BE2C (cell line): ENCODE data around the gene ADAMTS8.

Experiments
- DNase-seq: peaks from one replicate; pipeline ENCODE4 v3.0.0-alpha.2; 2020
- H3K27me3 ChIP-seq: fragments of 250-450 bp; sonication (Bioruptor Pico); 2 replicates; pipeline ENCODE4 v1.5.1; 2020; ENCODE audit warnings: mild to moderate bottlenecking
- H3K36me3 ChIP-seq: fragments of 250-450 bp; sonication (Bioruptor Pico); 2 replicates; pipeline ENCODE4 v1.5.1; 2020; ENCODE audit warnings: mild to moderate bottlenecking
- H3K4me1 ChIP-seq: fragments of 250-450 bp; sonication (Bioruptor Pico); 2 replicates; pipeline ENCODE4 v1.5.1; 2020
- H3K4me3 ChIP-seq: 2 replicates; pipeline ENCODE4 v1.5.1; 2011; ENCODE audit warnings: low read depth, low read length
- H3K9me3 ChIP-seq: fragments of 250-450 bp; sonication (Bioruptor Pico); 2 replicates; pipeline ENCODE4 v1.5.1; 2020
- TF ChIP-seq, protein P1 (sequence below): IDR thresholded peaks from 2 replicates; pipeline ENCODE4 v1.5.1; 2012; ENCODE audit warnings: mild to moderate bottlenecking, low read depth, low read length

Gene ADAMTS8

GRCh38 chr11:130456286-130456685 is 27.9 kb upstream of the ADAMTS8 start:
- no peaks in the 10 kb centered on the region for H3K36me3 ChIP-seq
- DNase-seq: no peak
- peaks cover 8% of the 10 kb centered on the region for H3K4me1 ChIP-seq
- H3K9me3 ChIP-seq: no peaks in the 10 kb centered on the region
- no peak overlapping the region for H3K4me3 ChIP-seq
- H3K27me3 ChIP-seq: peaks cover 14% of the 10 kb centered on the region
- TF ChIP-seq, protein P1, sequence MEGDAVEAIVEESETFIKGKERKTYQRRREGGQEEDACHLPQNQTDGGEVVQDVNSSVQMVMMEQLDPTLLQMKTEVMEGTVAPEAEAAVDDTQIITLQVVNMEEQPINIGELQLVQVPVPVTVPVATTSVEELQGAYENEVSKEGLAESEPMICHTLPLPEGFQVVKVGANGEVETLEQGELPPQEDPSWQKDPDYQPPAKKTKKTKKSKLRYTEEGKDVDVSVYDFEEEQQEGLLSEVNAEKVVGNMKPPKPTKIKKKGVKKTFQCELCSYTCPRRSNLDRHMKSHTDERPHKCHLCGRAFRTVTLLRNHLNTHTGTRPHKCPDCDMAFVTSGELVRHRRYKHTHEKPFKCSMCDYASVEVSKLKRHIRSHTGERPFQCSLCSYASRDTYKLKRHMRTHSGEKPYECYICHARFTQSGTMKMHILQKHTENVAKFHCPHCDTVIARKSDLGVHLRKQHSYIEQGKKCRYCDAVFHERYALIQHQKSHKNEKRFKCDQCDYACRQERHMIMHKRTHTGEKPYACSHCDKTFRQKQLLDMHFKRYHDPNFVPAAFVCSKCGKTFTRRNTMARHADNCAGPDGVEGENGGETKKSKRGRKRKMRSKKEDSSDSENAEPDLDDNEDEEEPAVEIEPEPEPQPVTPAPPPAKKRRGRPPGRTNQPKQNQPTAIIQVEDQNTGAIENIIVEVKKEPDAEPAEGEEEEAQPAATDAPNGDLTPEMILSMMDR: no peak

DNA sequence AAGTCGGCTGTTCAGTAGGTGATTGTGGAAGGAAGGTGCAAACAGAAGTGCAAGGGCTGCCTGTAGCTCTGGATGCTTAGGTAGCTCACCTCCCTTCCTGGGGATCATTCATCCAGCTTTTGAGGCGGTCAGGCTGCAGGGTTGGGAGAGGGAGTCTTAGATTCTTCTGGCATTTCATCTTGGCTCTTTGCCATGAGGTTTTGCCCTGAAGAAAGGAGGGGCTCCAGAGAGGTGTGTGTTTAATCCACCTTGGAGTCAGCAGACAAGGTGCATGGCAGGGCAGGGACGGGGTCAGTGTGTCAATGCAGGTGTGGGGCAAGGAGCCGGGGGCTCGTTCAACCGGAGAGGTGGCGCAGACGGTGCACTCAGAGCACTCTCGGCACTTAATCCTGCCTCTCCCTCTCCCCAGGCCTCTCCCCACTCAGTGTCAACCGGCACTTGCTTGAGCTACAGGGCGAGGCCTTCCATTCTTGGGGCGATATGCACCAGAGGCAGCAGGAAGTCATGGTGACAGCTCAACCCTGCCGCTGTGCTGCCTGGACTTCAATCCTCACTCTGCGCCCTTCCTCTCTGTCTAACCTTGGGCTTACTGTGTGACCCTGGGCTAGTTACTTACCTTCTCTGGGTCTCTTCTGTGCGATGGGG is 27.2 kb upstream of the ADAMTS8 start:
- no peaks in the 10 kb centered on the region for H3K9me3 ChIP-seq
- TF ChIP-seq, protein P1: no peak
- H3K4me3 ChIP-seq: no peak overlapping the region
- peaks cover 20% of the 10 kb centered on the region for H3K27me3 ChIP-seq
- H3K4me1 ChIP-seq: peaks cover 8% of the 10 kb centered on the region
- no peaks in the 10 kb centered on the region for H3K36me3 ChIP-seq
- DNase-seq: no peak

DNA sequence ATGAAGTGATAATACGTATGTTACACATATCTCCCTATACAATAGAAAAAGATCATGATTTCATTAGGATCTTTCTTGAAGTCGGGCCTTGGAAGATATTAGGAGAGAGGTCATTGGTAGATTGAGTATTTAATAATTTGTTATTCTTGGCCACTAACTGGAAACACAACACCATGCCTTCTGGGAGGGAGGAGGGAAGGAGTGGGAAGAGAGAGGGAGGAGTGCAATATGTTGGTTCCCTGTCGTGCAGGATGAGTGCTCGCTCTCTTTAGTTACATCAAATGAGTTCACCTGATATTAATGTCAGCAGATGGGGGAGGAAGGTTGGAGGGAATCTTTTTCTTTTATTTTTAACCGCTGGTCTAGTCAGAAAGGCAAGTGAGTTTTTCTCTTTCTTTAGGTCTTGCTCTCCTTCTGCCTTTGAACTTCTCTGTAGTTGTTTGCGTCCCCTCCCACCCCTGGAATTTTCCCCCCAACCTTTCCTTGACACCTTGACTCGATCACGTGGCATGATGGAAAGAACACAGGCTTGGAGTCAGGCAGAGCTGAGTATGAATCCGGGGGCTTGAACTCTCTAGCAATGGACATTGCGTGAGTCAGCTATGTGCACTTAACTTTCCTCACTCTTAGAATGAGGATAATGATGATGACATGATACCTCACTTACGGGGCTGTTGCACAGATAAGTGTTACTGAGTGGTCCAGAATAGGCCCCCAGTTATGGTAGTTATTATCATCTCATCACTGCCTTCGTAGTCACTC is 26.3 kb upstream of the ADAMTS8 start:
- no peaks in the 10 kb centered on the region for H3K9me3 ChIP-seq
- TF ChIP-seq, protein P1: no peak
- H3K4me3 ChIP-seq: no peak overlapping the region
- peaks cover 8% of the 10 kb centered on the region for H3K4me1 ChIP-seq
- no peaks in the 10 kb centered on the region for H3K36me3 ChIP-seq
- H3K27me3 ChIP-seq: peaks cover 29% of the 10 kb centered on the region
- no peak for DNase-seq

DNA sequence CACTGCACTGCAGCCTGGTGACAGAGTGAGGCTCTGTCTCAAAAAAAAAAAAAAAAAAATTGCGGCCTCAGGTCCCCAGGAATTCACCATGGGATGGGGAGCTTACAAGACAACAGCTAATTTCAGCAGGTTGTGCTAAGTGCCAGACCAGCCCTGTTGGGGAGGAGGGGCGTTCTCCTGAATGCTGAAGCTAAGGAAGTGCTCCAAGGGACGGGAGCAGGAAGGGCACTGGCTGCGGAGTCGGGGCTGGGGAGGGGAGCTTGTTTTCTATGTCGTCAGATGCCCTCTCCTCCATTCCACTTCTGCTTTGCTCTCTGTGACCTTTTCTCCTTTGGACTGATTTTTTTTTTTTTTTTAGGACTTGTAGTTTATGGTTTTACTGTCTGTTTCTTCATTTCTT is 24.5 kb upstream of the ADAMTS8 start:
- DNase-seq: no peak
- Histone ChIP-seq H3K4me3 (no peak overlapping the region), H3K4me1 (peaks cover 8% of the 10 kb centered on the region), H3K36me3 (no peaks in the 10 kb centered on the region), H3K27me3 (peaks cover 40% of the 10 kb centered on the region), H3K9me3 (no peaks in the 10 kb centered on the region)
- TF ChIP-seq, protein P1: no peak

- Histone ChIP-seq H3K36me3 (no peaks in the 10 kb centered on the region), H3K27me3 (peaks cover 40% of the 10 kb centered on the region), H3K4me1 (peaks cover 8% of the 10 kb centered on the region), H3K9me3 (no peaks in the 10 kb centered on the region), H3K4me3 (no peak overlapping the region)
- TF ChIP-seq, protein P1: no peak
- no peak for DNase-seq
Observed at GRCh38 chr11:130452176-130452575, 23.8 kb upstream of the ADAMTS8 start.
